Measurements from ENCODE around the gene RETREG1.

RETREG1 gene

DNA sequence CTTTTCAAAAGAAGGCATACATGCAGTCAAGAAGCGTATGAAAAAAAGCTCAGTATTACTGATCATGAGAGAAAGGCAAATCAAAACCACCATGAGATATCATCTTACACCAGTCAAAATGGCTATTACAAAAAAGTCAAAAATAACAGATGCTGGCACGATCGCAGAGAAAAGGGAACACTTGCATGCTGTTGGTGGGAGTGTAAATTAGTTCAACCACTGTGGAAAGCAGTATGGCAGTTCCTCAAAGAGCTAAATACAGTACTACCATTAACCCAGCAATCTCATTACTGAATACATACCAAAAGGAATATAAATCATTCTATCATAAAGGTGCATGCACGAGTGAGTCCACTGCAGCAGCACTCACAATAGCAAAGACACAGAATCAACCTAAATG lies 24.5 kb downstream of the RETREG1 start:
- TF ChIP-seq, protein P1, sequence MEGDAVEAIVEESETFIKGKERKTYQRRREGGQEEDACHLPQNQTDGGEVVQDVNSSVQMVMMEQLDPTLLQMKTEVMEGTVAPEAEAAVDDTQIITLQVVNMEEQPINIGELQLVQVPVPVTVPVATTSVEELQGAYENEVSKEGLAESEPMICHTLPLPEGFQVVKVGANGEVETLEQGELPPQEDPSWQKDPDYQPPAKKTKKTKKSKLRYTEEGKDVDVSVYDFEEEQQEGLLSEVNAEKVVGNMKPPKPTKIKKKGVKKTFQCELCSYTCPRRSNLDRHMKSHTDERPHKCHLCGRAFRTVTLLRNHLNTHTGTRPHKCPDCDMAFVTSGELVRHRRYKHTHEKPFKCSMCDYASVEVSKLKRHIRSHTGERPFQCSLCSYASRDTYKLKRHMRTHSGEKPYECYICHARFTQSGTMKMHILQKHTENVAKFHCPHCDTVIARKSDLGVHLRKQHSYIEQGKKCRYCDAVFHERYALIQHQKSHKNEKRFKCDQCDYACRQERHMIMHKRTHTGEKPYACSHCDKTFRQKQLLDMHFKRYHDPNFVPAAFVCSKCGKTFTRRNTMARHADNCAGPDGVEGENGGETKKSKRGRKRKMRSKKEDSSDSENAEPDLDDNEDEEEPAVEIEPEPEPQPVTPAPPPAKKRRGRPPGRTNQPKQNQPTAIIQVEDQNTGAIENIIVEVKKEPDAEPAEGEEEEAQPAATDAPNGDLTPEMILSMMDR (conservative IDR thresholded peaks at IDR 0.05) = no peak
- no peak for TF ChIP-seq ZFX (IDR thresholded peaks at IDR 0.05)
- no peak overlapping the region for H3K27ac ChIP-seq

DNA sequence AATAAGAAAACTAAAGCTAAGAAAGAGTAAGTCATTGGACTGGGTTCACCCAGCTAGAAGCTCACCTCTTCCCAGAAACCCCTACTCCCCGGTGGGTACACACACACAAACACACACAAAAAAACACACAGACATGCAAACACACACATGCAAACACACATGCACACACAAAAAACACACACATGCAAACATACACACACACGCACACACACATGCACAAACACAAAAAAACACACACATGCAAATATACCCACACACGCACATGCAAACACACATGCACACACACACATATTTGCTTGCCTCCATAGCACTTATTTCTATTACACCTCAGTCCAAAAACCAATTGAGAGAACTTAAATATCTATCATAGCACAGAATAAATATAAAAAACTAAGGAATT lies 26.1 kb downstream of the RETREG1 start:
- H3K27ac ChIP-seq = no peak overlapping the region
- TF ChIP-seq, protein P1 (conservative IDR thresholded peaks at IDR 0.05) = no peak
- no peak for TF ChIP-seq ZFX (IDR thresholded peaks at IDR 0.05)

DNA sequence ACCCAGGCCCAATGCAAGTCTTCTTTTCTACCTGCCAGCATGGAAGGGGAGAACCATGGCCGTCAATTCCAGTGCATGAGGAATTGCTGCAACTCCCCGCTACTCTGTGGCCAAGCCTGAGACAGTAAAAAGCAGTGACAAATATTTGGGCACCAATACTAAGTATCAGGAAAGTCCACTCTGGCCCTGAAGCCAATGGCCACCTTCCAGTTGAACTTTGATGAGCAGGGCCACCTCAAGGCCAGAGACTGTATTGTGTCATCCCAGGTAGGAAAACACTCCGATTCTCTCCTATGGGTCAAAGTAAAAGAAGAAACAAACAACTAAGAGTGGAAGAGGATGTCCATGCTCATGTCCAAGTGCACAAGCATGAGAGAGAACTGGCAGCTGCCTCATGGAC lies 27.1 kb downstream of the RETREG1 start:
- TF ChIP-seq ZFX (IDR thresholded peaks at IDR 0.05) = no peak
- TF ChIP-seq, protein P1 (conservative IDR thresholded peaks at IDR 0.05) = no peak
- H3K27ac ChIP-seq = peak overlapping the region; percentile 76

DNA sequence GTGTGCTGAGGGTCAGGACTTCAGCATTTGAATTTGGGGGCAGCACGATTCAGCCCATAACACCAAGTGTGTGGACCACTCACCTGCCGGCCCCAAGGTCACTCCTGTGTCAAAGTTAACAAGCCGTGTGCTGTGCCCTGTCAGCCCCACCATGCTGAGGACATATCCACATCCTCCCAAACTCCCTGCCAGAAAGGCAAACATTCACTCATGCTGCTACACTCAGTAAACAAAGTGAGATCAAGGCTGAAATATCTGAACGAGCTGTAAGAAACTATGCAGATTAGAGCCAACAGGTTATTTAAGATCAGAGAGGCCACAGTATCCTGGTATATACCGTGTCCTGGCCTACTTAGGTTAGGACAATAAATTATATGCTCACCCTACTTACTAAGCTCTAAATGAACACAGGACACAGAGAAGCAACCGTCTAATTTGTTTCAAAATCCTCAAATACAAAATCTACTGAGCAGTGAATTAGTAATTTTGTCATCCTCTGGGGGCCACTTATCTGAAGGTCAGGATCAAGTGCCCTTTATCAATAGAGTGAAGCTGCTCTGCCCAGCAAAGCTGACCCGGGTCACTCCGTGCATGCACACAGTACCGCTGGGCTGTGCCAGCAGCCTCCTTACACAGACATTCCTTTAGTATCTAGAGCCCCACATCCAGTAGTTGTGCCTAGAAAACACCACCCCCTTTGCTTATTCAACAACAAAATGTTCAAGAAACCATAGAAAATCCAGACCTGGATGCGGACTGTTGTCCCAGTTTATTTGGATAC lies 28.2 kb downstream of the RETREG1 start:
- TF ChIP-seq ZFX (IDR thresholded peaks at IDR 0.05) = no peak
- TF ChIP-seq, protein P1 (conservative IDR thresholded peaks at IDR 0.05) = no peak
- peak overlapping the region; percentile 76 for H3K27ac ChIP-seq

DNA sequence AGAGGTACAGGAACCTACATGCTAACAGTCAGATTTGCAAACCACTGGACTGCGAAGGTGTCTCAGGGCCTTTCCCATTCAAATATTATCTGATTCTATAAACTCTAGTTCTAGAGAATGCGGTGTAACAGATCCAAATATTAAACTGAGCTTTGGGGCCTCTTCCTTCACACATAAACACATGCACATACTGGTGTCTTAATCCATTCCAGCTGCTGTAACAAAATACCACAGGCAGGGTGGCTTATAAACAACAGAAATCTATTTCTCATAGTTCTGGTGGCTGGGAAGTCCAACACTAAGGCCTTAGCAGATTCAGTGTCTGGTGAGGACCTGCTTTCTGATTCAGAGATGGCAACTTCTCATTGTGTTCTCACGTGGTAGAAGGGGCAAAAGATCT lies 30.2 kb downstream of the RETREG1 start:
- H3K27ac ChIP-seq = no peak overlapping the region
- TF ChIP-seq ZFX (IDR thresholded peaks at IDR 0.05) = no peak
- TF ChIP-seq, protein P1 (conservative IDR thresholded peaks at IDR 0.05) = no peak

DNA sequence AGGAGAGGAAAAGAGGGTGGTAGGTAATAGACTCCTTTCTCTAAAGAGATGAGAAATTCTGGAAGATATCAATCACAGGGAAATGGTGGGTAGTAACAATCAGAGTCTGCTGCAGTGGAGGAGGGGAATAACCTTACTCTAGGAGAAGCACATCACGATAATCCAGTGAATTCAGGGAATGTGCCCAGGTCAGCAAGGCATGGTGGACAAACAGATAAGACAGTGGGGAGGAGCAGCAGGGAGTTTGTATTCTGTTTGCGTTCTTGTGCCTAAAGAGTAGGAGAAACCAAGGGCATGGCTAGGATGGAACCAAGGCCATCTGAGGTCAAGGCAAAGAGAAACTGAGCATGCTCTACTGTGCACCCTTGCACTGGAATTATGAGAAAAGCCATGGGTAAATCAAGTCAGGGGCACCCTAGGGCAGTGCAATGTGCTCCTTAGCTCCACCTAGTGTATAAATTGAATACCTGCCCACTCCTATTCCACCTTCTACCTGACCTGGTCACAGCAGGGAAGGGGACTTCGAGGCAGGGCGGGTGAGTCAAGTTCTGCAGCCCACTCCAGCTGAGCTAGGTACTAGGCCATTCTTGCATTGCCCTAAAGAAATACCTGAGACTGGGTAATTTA lies 31.6 kb downstream of the RETREG1 start:
- H3K27ac ChIP-seq = no peak overlapping the region
- TF ChIP-seq, protein P1 (conservative IDR thresholded peaks at IDR 0.05) = peak; percentile 78
- no peak for TF ChIP-seq ZFX (IDR thresholded peaks at IDR 0.05)

DNA sequence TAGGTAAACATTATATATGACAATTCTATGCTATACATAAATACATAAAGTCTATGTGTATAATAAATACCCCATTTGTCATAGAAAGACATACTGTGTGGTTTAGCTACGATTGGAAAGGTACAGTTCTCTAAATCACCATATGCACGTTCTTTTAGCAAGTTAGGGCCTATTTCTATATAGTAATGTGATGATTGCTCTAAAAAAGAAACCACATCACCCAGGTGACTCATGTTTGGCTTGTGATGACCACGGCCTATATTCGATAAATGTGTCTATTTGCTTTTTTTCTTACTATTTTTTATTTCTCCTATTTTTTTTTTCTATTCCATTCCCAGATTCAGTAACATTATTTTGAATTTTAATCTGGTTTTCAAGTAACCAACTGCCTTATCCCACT lies 34.7 kb downstream of the RETREG1 start:
- TF ChIP-seq, protein P1 (conservative IDR thresholded peaks at IDR 0.05) = no peak
- no peak for TF ChIP-seq ZFX (IDR thresholded peaks at IDR 0.05)

More for the DNA sequence above, 34.7 kb downstream of the RETREG1 start:
- H3K27ac ChIP-seq = no peak overlapping the region

Data from C4-2B (cell line).